Heart left ventricle (tissue), 16 donors: ENCODE results near the gene TBL1Y. TPM values are rescaled to one million over a fixed set of nuclear protein-coding genes. Genes with fewer than 3 reads are reported as not detected.

Experiments
- ATAC-seq, 4 donors: fragments of 200-7000 bp; cut with Tn5 transposase; one replicate each; pipeline ENCODE4 v1.9.1; 2020 to 2022; ENCODE audit warnings: moderate library complexity in 4 of 4, mild to moderate bottlenecking in 3 of 4, moderate number of reproducible peaks in 1 of 4
- DNase-seq, 5 donors: peaks; one replicate each; pipeline ENCODE4 v3.0.0-alpha.2; 2020
- H3K27ac ChIP-seq, 12 donors: fragments of 200-600 bp; sonication (generic) in 4 of 12; one replicate each; pipeline versions ENCODE4 v1.5.0 to v1.8.0; 2016 to 2022; ENCODE audit warnings: mild to moderate bottlenecking in 2 of 12
- H3K27me3 ChIP-seq, 9 donors: fragments of 200-600 bp; sonication (generic) in 2 of 9; one replicate each; pipeline versions ENCODE4 v1.5.1 to v1.8.0; 2016 to 2022; ENCODE audit warnings: mild to moderate bottlenecking in 3 of 9
- H3K36me3 ChIP-seq, 9 donors: fragments of 200-600 bp; sonication (generic) in 2 of 9; one replicate each; pipeline versions ENCODE4 v1.5.0 to v1.8.0; 2018 to 2022; ENCODE audit warnings: mild to moderate bottlenecking in 2 of 9
- H3K4me1 ChIP-seq, 12 donors: fragments of 200-600 bp; sonication (generic) in 4 of 12; one replicate each; pipeline versions ENCODE4 v1.5.0 to v1.8.0; 2016 to 2022; ENCODE audit warnings: mild to moderate bottlenecking in 3 of 12
- H3K4me3 ChIP-seq, 12 donors: fragments of 200-600 bp; sonication (generic) in 4 of 12; one replicate each; pipeline versions ENCODE4 v1.5.0 to v1.8.0; 2017 to 2022; ENCODE audit warnings: mild to moderate bottlenecking in 9 of 12, moderate library complexity in 4 of 12
- H3K9me3 ChIP-seq, 12 donors: fragments of 200-600 bp; sonication (generic) in 4 of 12; one replicate each; pipeline versions ENCODE4 v1.5.0 to v1.8.0; 2016 to 2022; ENCODE audit warnings: mild to moderate bottlenecking in 1 of 12
- POLR2A ChIP-seq, 2 donors: fragments of 450-650 bp; IDR thresholded peaks; one replicate each; pipeline ENCODE4 v1.6.1; 2017; ENCODE audit warnings: antibody characterized with exemption in 2 of 2, mild to moderate bottlenecking in 2 of 2, moderate library complexity in 2 of 2
- WGBS, 4 donors: extraction: QIAGEN DNeasy Blood & Tissue Kit in 2 of 4; methylation state at CpG; one replicate each; pipeline versions ENCODE4 v1.1.5 to v1.1.7; 2013 to 2018; 5-methylcytosine and 5-hydroxymethylcytosine counted together
- intact Hi-C, 10 donors: fragments of 100-400 bp; cut with DNase I; formaldehyde crosslinking; loops; one replicate each; pipeline versions ENCODE4 v1.11.1 to v1.14.2; 2022
- polyA plus RNA-seq, 2 donors: library from polyadenylated mRNA; stranded (reverse); fragments of 200-250 nt; gene quantifications; one replicate each; pipeline ENCODE4 v1.2.3, GENCODE V29; 2013
- total RNA-seq, 9 donors: library from RNA; depleted of rRNA in 2 of 9; stranded (reverse); fragments of >200 nt in 2 of 9; fragmentation: NEBNext Ultra II Directional in 3 of 9; extraction: Animal tissue kit (Norgen Biotek cat#: 25700) in 3 of 9; gene quantifications; one replicate each; pipeline versions ENCODE4 v1.1.0 to v1.2.4, GENCODE V29; 2016 to 2023
- TF ChIP-seq, protein P1 (sequence below), 12 donors: fragments of 200-600 bp; sonication (generic) in 4 of 12; IDR thresholded peaks; one replicate each; pipeline versions ENCODE4 v1.5.0 to v1.8.0; 2018 to 2022; ENCODE audit warnings: antibody characterized with exemption in 12 of 12, mild to moderate bottlenecking in 5 of 12
- donor health status: ischemic (EF 13 %, LVEDD 7.1; RV severe dilation, severe dysfunction).
- donor health status: healthy with polysubstance abuse.
- donor health status: DM: no; HTN: yes; CAD: no.
- donor health status: DM: no; HTN: no; CAD: no.
- donor health status: ischemic (EF 25% LVEDD 6.9; RV normal size, moderate dysfunction).
- donor health status: ischemic (EF 25% LVEDD 5.7; RV mildly dilated, moderate dysfunction).
- donor health status: healthy.
- donor health status: DM: yes; HTN: yes; CAD: no.
- donor health status: ischemic (EF 35%, LVEDD 5.7; RV mildly dilated, moderate dysfunction).
- donor health status: nonischemic (EF 11% LVEDD 7.7; RV severe dilation, severe dysfunction).
- donor health status: DM: yes; HTN: yes; CAD: no.
- donor health status: PGD.
- donor health status: ischemic (EF 29% LVEDD 5.4; RV normal size, mild dysfunction).
- donor health status: nonischemic (EF 23%, LVEDD 6.1; RV moderate dilation, normal function).

Gene TBL1Y
- total and polyA plus RNA-seq, 11 donors = 0.25 TPM; not detected in 10

DNA sequence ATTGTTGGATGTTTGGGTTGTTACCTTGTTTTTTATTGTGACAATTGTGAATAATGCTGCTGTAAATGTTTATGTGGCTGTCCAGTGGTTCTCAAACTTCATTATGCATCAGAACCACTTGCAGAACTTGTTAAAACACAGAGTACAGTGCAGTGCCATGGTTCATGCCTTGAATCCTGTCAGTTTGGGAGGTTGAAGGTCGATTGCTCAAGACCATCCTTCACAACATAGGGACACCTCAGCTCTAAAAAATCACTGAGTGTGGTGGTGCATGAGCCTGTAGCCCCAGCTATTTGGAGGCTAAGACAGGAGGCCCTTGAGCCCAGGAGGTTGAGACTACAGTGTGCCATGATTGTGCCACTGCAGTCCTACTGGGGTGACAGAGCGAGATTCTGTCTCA is 25.0 kb downstream of the TBL1Y start:
- intact Hi-C loops = no loop called here
- WGBS, 4 donors = 77 to 80% methylated on average over 2 of the region's 2 CpGs; no CpG with 5 or more reads in 2 of the 4 donors

DNA sequence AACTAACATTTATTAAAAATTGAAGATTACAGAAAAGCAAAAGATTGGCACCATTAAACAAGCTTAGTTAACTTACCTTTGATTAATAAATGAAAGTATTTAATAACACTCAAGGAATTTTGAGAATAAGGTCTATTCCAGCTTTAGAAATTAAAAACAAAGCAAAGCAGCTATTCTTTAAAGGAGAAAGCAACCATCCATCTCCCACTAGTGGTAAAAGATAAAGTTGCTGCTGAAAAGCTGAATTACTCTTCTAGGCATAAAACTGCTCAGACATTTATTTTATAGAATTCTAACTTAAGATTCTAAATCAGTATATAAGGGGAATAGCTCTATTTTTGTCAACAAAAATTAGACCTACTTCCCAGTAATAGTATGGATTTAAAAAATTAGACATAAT is 37.2 kb downstream of the TBL1Y start:
- Histone ChIP-seq H3K27ac (no peak overlapping the region), H3K27me3 (no peaks in the 10 kb centered on the region), H3K9me3 (no peaks in the 10 kb centered on the region), H3K36me3 (no peaks in the 10 kb centered on the region), H3K4me3 (no peak overlapping the region), H3K4me1 (no peaks in the 10 kb centered on the region)
- no peak for DNase-seq
- intact Hi-C loops = no loop called here
- ATAC-seq = no peak
- no peak for TF ChIP-seq POLR2A (IDR thresholded peaks at IDR 0.05)
- TF ChIP-seq, protein P1, sequence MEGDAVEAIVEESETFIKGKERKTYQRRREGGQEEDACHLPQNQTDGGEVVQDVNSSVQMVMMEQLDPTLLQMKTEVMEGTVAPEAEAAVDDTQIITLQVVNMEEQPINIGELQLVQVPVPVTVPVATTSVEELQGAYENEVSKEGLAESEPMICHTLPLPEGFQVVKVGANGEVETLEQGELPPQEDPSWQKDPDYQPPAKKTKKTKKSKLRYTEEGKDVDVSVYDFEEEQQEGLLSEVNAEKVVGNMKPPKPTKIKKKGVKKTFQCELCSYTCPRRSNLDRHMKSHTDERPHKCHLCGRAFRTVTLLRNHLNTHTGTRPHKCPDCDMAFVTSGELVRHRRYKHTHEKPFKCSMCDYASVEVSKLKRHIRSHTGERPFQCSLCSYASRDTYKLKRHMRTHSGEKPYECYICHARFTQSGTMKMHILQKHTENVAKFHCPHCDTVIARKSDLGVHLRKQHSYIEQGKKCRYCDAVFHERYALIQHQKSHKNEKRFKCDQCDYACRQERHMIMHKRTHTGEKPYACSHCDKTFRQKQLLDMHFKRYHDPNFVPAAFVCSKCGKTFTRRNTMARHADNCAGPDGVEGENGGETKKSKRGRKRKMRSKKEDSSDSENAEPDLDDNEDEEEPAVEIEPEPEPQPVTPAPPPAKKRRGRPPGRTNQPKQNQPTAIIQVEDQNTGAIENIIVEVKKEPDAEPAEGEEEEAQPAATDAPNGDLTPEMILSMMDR (IDR thresholded peaks at IDR 0.05) = peak in 3 of 12 donors; percentile 6 to 12 (median 10)

More for the DNA sequence above, 25.0 kb downstream of the TBL1Y start:
- TF ChIP-seq POLR2A (IDR thresholded peaks at IDR 0.05) = no peak
- TF ChIP-seq, protein P1 (IDR thresholded peaks at IDR 0.05) = no peak
- no peak overlapping the region for H3K27ac ChIP-seq
- H3K4me1 ChIP-seq = no peaks in the 10 kb centered on the region
- no peak overlapping the region for H3K4me3 ChIP-seq
- ATAC-seq (no peak), DNase-seq (no peak)
- no peaks in the 10 kb centered on the region for H3K36me3 ChIP-seq
- no peaks in the 10 kb centered on the region for H3K9me3 ChIP-seq
- H3K27me3 ChIP-seq = no peaks in the 10 kb centered on the region

GRCh38 chrY:6948378-6948777 is 37.9 kb downstream of the TBL1Y start:
- Histone ChIP-seq H3K9me3 (no peaks in the 10 kb centered on the region), H3K4me3 (no peak overlapping the region), H3K27me3 (no peaks in the 10 kb centered on the region), H3K36me3 (no peaks in the 10 kb centered on the region), H3K27ac (no peak overlapping the region), H3K4me1 (no peaks in the 10 kb centered on the region)
- ATAC-seq (no peak), DNase-seq (no peak)
- intact Hi-C loops = no loop called here
- 77 to 84% methylated on average over 13 of the region's 13 CpGs; no CpG with 5 or more reads in 2 of the 4 donors for WGBS, 4 donors
- TF ChIP-seq, protein P1 (IDR thresholded peaks at IDR 0.05) = no peak
- no peak for TF ChIP-seq POLR2A (IDR thresholded peaks at IDR 0.05)

- Histone ChIP-seq H3K9me3 (no peaks in the 10 kb centered on the region), H3K4me1 (no peaks in the 10 kb centered on the region), H3K4me3 (no peak overlapping the region), H3K36me3 (no peaks in the 10 kb centered on the region), H3K27me3 (no peaks in the 10 kb centered on the region), H3K27ac (no peak overlapping the region)
- WGBS, 4 donors = 67 to 76% methylated on average over 4 of the region's 4 CpGs; no CpG with 5 or more reads in 2 of the 4 donors
- TF ChIP-seq, protein P1 (IDR thresholded peaks at IDR 0.05) = no peak
- TF ChIP-seq POLR2A (IDR thresholded peaks at IDR 0.05) = no peak
- ATAC-seq (no peak), DNase-seq (no peak)
- intact Hi-C loops = no loop called here
Observed at GRCh38 chrY:6949947-6950346, 39.5 kb downstream of the TBL1Y start.
